ENCODE results near the gene CST8.

GRCh38 chr20:23541330-23541729 is 50.4 kb downstream of the CST8 start:
- no peak for TF ChIP-seq CTCF (conservative IDR thresholded peaks at IDR 0.05; ENCODE audit: low read length)
- TF ChIP-seq EZH2phosphoT487 (IDR thresholded peaks at IDR 0.05; ENCODE audit: borderline replicate concordance, low read depth, low read length) = no peak
